ENCODE results near the gene SRC. TPM values are rescaled to one million over a fixed set of nuclear protein-coding genes. Genes with fewer than 3 reads are reported as not detected.
A peak's percentile ranks its signal among the peaks of the same experiment; 100 is the strongest.

SRC gene
- 1 to 10 TPM; 1.0 to 2.3 (median 1.8) TPM for total RNA-seq

- Histone ChIP-seq H3K27me3 (peaks cover 3 to 13% (median 10%) of the 10 kb centered on the region in 3 donors), H3K27ac (peak within 1 kb of the TSS; percentile 25 to 69 (median 56)), H3K4me1 (no peaks in the 10 kb centered on the region)
Measured at GRCh38 chr20:37345339-37346235, at the start of gene SRC. Gene SRC (plus strand): TSS chr20:37346140. CDS start chr20:37384154, 38,014 bp downstream.

GRCh38 chr20:37296371-37296770 lies 49.6 kb upstream of the SRC start:
- intact Hi-C loops (cut with DNase I; ENCODE audit: low total_unique reads) (no loop called here), in situ Hi-C loops (cut with MboI; ENCODE audit: low sequenced_read_pairs in 4 of 4) (no loop called here)
- Histone ChIP-seq H3K27ac (peak overlapping the region in 1 of 4 donors; percentile 39), H3K4me3 (no peak overlapping the region), H3K27me3 (no peaks in the 10 kb centered on the region), H3K36me3 (peaks cover 0 to 3% of the 10 kb centered on the region in 2 donors), H3K9me3 (no peaks in the 10 kb centered on the region), H3K4me1 (peaks cover 30 to 31% of the 10 kb centered on the region in 2 donors)
- no peak for DNase-seq
- no peak for TF ChIP-seq POLR2A (IDR thresholded peaks at IDR 0.05)
- TF ChIP-seq CTCF (IDR thresholded peaks at IDR 0.05 in 4 of 5, conservative IDR thresholded peaks at IDR 0.05 in 1 of 5) = no peak
- ATAC-seq = no peak

More at GRCh38 chr20:37345339-37346235, at the start of gene SRC:
- intact Hi-C loops (cut with DNase I; ENCODE audit: low total_unique reads) = no loop called here
- DNase-seq = peak; percentile 38 to 55
- TF ChIP-seq CTCF (IDR thresholded peaks at IDR 0.05 in 4 of 5, conservative IDR thresholded peaks at IDR 0.05 in 1 of 5) = no peak
- TF ChIP-seq POLR2A (IDR thresholded peaks at IDR 0.05) = peak; percentile 12 to 17
- peak; percentile 51 to 64 for ATAC-seq
- in situ Hi-C loops (cut with MboI; ENCODE audit: low sequenced_read_pairs in 4 of 4) = no loop called here
- Histone ChIP-seq H3K9me3 (no peaks in the 10 kb centered on the region), H3K36me3 (no peaks in the 10 kb centered on the region), H3K4me3 (peak within 1 kb of the TSS; percentile 42 to 65 (median 56))

GRCh38 chr20:37297066-37297736 lies 48.7 kb upstream of the SRC start:
- Histone ChIP-seq H3K4me1 (peaks cover 30 to 31% of the 10 kb centered on the region in 2 donors), H3K27me3 (no peaks in the 10 kb centered on the region), H3K27ac (peak overlapping the region; percentile 38 to 58 (median 44)), H3K9me3 (no peaks in the 10 kb centered on the region), H3K4me3 (no peak overlapping the region), H3K36me3 (peaks cover 0 to 11% of the 10 kb centered on the region in 2 donors)
- ATAC-seq (peak; percentile 34 to 54), DNase-seq (no peak)
- TF ChIP-seq CTCF (IDR thresholded peaks at IDR 0.05 in 4 of 5, conservative IDR thresholded peaks at IDR 0.05 in 1 of 5) = no peak
- no peak for TF ChIP-seq POLR2A (IDR thresholded peaks at IDR 0.05)
- intact Hi-C loops (cut with DNase I; ENCODE audit: low total_unique reads) = no loop called here
- in situ Hi-C loops (cut with MboI; ENCODE audit: low sequenced_read_pairs in 4 of 4) = no loop called here

- H3K9me3 ChIP-seq = no peaks in the 10 kb centered on the region
- peaks cover 30 to 31% of the 10 kb centered on the region in 2 donors for H3K4me1 ChIP-seq
- intact Hi-C loops (cut with DNase I; ENCODE audit: low total_unique reads) (no loop called here), in situ Hi-C loops (cut with MboI; ENCODE audit: low sequenced_read_pairs in 4 of 4) (no loop called here)
- H3K4me3 ChIP-seq = no peak overlapping the region
- H3K27me3 ChIP-seq = no peaks in the 10 kb centered on the region
- DNase-seq = no peak
- no peak for TF ChIP-seq CTCF (IDR thresholded peaks at IDR 0.05 in 4 of 5, conservative IDR thresholded peaks at IDR 0.05 in 1 of 5)
- no peak for TF ChIP-seq POLR2A (IDR thresholded peaks at IDR 0.05)
- peaks cover 0 to 23% of the 10 kb centered on the region in 2 donors for H3K36me3 ChIP-seq
- H3K27ac ChIP-seq = peak overlapping the region in 2 of 4 donors; percentile 38 to 50
- ATAC-seq = no peak
Measured at GRCh38 chr20:37298190-37298939, 47.6 kb upstream of the SRC start.

Measured in gastrocnemius medialis (tissue), 4 donors.